ENCODE results near the gene DAB2. TPM values are rescaled to one million over a fixed set of nuclear protein-coding genes. Genes with fewer than 3 reads are reported as not detected.

The DAB2 gene
- total RNA-seq, 1 experiment from 2014 or later = 135 TPM

- peak in 1 of 2 experiments; percentile 42 for DNase-seq
- Histone ChIP-seq H3K36me3 (ENCODE audit: control insufficient read depth, insufficient read depth, low read length) (no peaks in the 10 kb centered on the region), H3K4me3 (ENCODE audit: low read depth, low read length) (no peak overlapping the region), H3K4me1 (peaks cover 75% of the 10 kb centered on the region), H3K27me3 (replicated peaks; ENCODE audit: control insufficient read depth, insufficient read depth, low read length) (no peaks in the 10 kb centered on the region), H3K9me3 (no peaks in the 10 kb centered on the region)
- peak overlapping the region; percentile 32 for H3K27ac Mint-ChIP-seq (ENCODE audit: unreplicated experiment)
- H3K27me3 Mint-ChIP-seq (ENCODE audit: insufficient read depth, unreplicated experiment) = no peaks in the 10 kb centered on the region
- H3K4me3 Mint-ChIP-seq (ENCODE audit: unreplicated experiment) = peak overlapping the region; percentile 23
- TF ChIP-seq CTCF (IDR thresholded peaks at IDR 0.05; ENCODE audit: insufficient read depth in 1 of 2, low read depth in 1 of 2, low read length in 1 of 2, severe bottlenecking in 1 of 2, unreplicated experiment in 1 of 2) = no peak
- intact Hi-C loops (cut with micrococcal nuclease; ENCODE audit: unreplicated experiment) = loop anchor here (1.0 kb wide), 2 partner anchors 10 to 51 kb away; no protein-coding TSS in a partner anchor
- peaks cover 12% of the 10 kb centered on the region for H3K36me3 Mint-ChIP-seq (ENCODE audit: insufficient read depth, unreplicated experiment)
- H3K9me3 Mint-ChIP-seq (ENCODE audit: unreplicated experiment) = no peaks in the 10 kb centered on the region
- BruUV-seq (replicated peaks) = no TSS peak
- ChIA-PET POLR2A (interaction anchor here (0.5 kb wide), 1 partner anchor 506 kb away, joined by 3 read pairs; no protein-coding TSS in a partner anchor), CTCF (no interaction called here)
- H3K4me1 Mint-ChIP-seq (ENCODE audit: low read depth, unreplicated experiment) = peaks cover 28% of the 10 kb centered on the region
These were observed 2.9 kb upstream of the DAB2 start for GRCh38 chr5:39427633-39428032.

GRCh38 chr5:39427229-39427628 is 2.4 kb upstream of the DAB2 start:
- Mint-ChIP-seq H3K27me3 (ENCODE audit: insufficient read depth, unreplicated experiment) (no peaks in the 10 kb centered on the region), H3K9me3 (ENCODE audit: unreplicated experiment) (no peaks in the 10 kb centered on the region), H3K4me3 (ENCODE audit: unreplicated experiment) (peak overlapping the region; percentile 23), H3K4me1 (ENCODE audit: low read depth, unreplicated experiment) (peaks cover 32% of the 10 kb centered on the region), H3K36me3 (ENCODE audit: insufficient read depth, unreplicated experiment) (peaks cover 16% of the 10 kb centered on the region), H3K27ac (ENCODE audit: unreplicated experiment) (peak overlapping the region; percentile 32)
- Histone ChIP-seq H3K27me3 (replicated peaks; ENCODE audit: control insufficient read depth, insufficient read depth, low read length) (no peaks in the 10 kb centered on the region), H3K9me3 (no peaks in the 10 kb centered on the region), H3K4me3 (ENCODE audit: low read depth, low read length) (no peak overlapping the region), H3K4me1 (peaks cover 75% of the 10 kb centered on the region), H3K36me3 (ENCODE audit: control insufficient read depth, insufficient read depth, low read length) (no peaks in the 10 kb centered on the region)
- TF ChIP-seq CTCF (IDR thresholded peaks at IDR 0.05; ENCODE audit: insufficient read depth in 1 of 2, low read depth in 1 of 2, low read length in 1 of 2, severe bottlenecking in 1 of 2, unreplicated experiment in 1 of 2) = no peak
- intact Hi-C loops (cut with micrococcal nuclease; ENCODE audit: unreplicated experiment) = loop anchor here (1.0 kb wide), 2 partner anchors 10 to 51 kb away; no protein-coding TSS in a partner anchor
- ChIA-PET CTCF (no interaction called here), POLR2A (interaction anchor here (0.5 kb wide), 1 partner anchor 505 kb away, joined by 3 read pairs; no protein-coding TSS in a partner anchor)
- no TSS peak for BruUV-seq (replicated peaks)
- no peak for DNase-seq

GRCh38 chr5:39426746-39427105 is 1.9 kb upstream of the DAB2 start:
- Mint-ChIP-seq H3K27me3 (ENCODE audit: insufficient read depth, unreplicated experiment) (no peaks in the 10 kb centered on the region), H3K36me3 (ENCODE audit: insufficient read depth, unreplicated experiment) (peaks cover 21% of the 10 kb centered on the region), H3K4me3 (ENCODE audit: unreplicated experiment) (no peak overlapping the region), H3K9me3 (ENCODE audit: unreplicated experiment) (no peaks in the 10 kb centered on the region), H3K27ac (ENCODE audit: unreplicated experiment) (no peak overlapping the region), H3K4me1 (ENCODE audit: low read depth, unreplicated experiment) (peaks cover 34% of the 10 kb centered on the region)
- no TSS peak for BruUV-seq (replicated peaks)
- no peaks in the 10 kb centered on the region for H3K36me3 ChIP-seq (ENCODE audit: control insufficient read depth, insufficient read depth, low read length)
- H3K27me3 ChIP-seq (replicated peaks; ENCODE audit: control insufficient read depth, insufficient read depth, low read length) = no peaks in the 10 kb centered on the region
- H3K4me1 ChIP-seq = peaks cover 75% of the 10 kb centered on the region
- intact Hi-C loops (cut with micrococcal nuclease; ENCODE audit: unreplicated experiment) = loop anchor here (1.0 kb wide), 2 partner anchors 11 to 50 kb away; no protein-coding TSS in a partner anchor
- no peak overlapping the region for H3K4me3 ChIP-seq (ENCODE audit: low read depth, low read length)
- H3K9me3 ChIP-seq = no peaks in the 10 kb centered on the region
- POLR2A ChIA-PET = no interaction called here
- DNase-seq = no peak
- TF ChIP-seq CTCF (IDR thresholded peaks at IDR 0.05; ENCODE audit: insufficient read depth in 1 of 2, low read depth in 1 of 2, low read length in 1 of 2, severe bottlenecking in 1 of 2, unreplicated experiment in 1 of 2) = no peak
- CTCF ChIA-PET = no interaction called here
